ENCODE data around the gene SLC30A1. TPM values are rescaled to one million over a fixed set of nuclear protein-coding genes. Genes with fewer than 3 reads are reported as not detected.
"Not testable (repeated sequence)": the region's sequence is repeated elsewhere in the genome, so short reads cannot be mapped to it uniquely, and the experiment has no call there.

The SLC30A1 gene
- total and polyA plus RNA-seq, 2 of the 8 experiments (the other 6 are each of a cell fraction or from before 2014, with no cell fraction given) = 4.5 to 14.0 TPM

GRCh38 chr1:211627259-211627658 lies 48.3 kb upstream of the SLC30A1 start:
- Histone ChIP-seq H3K23ac (ENCODE audit: insufficient read length) (no peak overlapping the region), H3K56ac (replicated peaks; ENCODE audit: insufficient read length, low read depth, low read length) (no peak overlapping the region), H3K23me2 (ENCODE audit: low read depth, low read length) (no peaks in the 10 kb centered on the region), H4K20me1 (replicated peaks in 1 of 2; ENCODE audit: control insufficient read depth in 1 of 2, insufficient read depth in 2 of 2, low read length in 2 of 2) (no peaks in the 10 kb centered on the region), H3K9ac (replicated peaks in 1 of 4; ENCODE audit: extremely low read depth in 1 of 4, low read depth in 3 of 4, low read length in 3 of 4) (no peak overlapping the region), H3K4me1 (replicated peaks in 1 of 4; ENCODE audit: control insufficient read depth in 3 of 4, insufficient read depth in 4 of 4, low read length in 3 of 4) (0 out of 7 replicates have a peak, but pooled peaks cover 0 to 6% (median 1%) of the 10 kb centered on the region in 4 experiments), H2BK12ac (ENCODE audit: low read depth, low read length) (no peak overlapping the region), H4K8ac (ENCODE audit: extremely low read depth, insufficient read depth, low read length) (no peak overlapping the region), H2BK15ac (ENCODE audit: low read length) (no peak overlapping the region), H3K9me3 (ENCODE audit: insufficient read depth in 2 of 2, low read depth in 1 of 2, low read length in 1 of 2) (no peaks in the 10 kb centered on the region), H2BK5ac (ENCODE audit: low read depth, low read length) (no peak overlapping the region), H2AFZ (ENCODE audit: low read length) (0 out of 2 replicates have a peak overlapping the region, but pooled peaks have one; percentile 29), H2BK20ac (ENCODE audit: low read length) (no peak overlapping the region), H3K27ac (ENCODE audit: low read depth, low read length) (no peak overlapping the region), H3K27me3 (replicated peaks in 1 of 4; ENCODE audit: control insufficient read depth in 3 of 4, extremely low read depth in 1 of 4, insufficient read depth in 3 of 4, low read length in 3 of 4) (no peaks in the 10 kb centered on the region), H3K4me2 (ENCODE audit: insufficient read depth in 1 of 2, low read depth in 2 of 2, low read length in 2 of 2) (no peak overlapping the region), H3K14ac (ENCODE audit: insufficient read length) (no peak overlapping the region), H3K79me2 (ENCODE audit: control insufficient read depth in 1 of 2, insufficient read depth in 2 of 2, low read length in 2 of 2) (no peaks in the 10 kb centered on the region), H3K4ac (replicated peaks; ENCODE audit: insufficient read length, low read depth, low read length) (no peak overlapping the region), H3K18ac (ENCODE audit: extremely low read depth, low read length) (no peak overlapping the region), H2AK5ac (ENCODE audit: low read depth, low read length) (no peak overlapping the region), H3K36me3 (ENCODE audit: control insufficient read depth in 2 of 4, insufficient read depth in 4 of 4, low read length in 3 of 4) (no peaks in the 10 kb centered on the region), H3K79me1 (ENCODE audit: low read depth, low read length) (no peaks in the 10 kb centered on the region), H4K5ac (ENCODE audit: insufficient read length, low read depth, low read length) (no peak overlapping the region), H2BK120ac (replicated peaks; ENCODE audit: low read depth, low read length) (no peak overlapping the region), H3K4me3 (ENCODE audit: extremely low read depth in 1 of 4, insufficient read depth in 2 of 4, low read depth in 3 of 4, low read length in 4 of 4) (no peak overlapping the region), H4K91ac (replicated peaks; ENCODE audit: insufficient read length, low read length) (no peak overlapping the region)
- POLR2A ChIA-PET (ENCODE audit: partially characterized antibody) = no interaction called here
- FAIRE-seq (no peak), DNase-seq (ENCODE audit: low read depth in 1 of 2, low spot score in 2 of 2) (no peak)
- 96% methylated on average over 4 of the region's 4 CpGs; no CpG with 5 or more reads in 1 of the 2 experiments for WGBS, 2 experiments (ENCODE audit: extremely low coverage in 1 of 2, insufficient coverage in 1 of 2, insufficient read length in 1 of 2, insufficient replicate concordance in 2 of 2, low coverage in 1 of 2, low lambda C conversion rate in 2 of 2, missing lambda C conversion rate in 1 of 2)
- TF ChIP-seq SIX5 (IDR thresholded peaks at IDR 0.05; ENCODE audit: low read depth, low read length) = no peak
- CTCF ChIA-PET (ENCODE audit: partially characterized antibody) = interaction anchor here (0.5 to 2.7 kb wide), 3 partner anchors 16 to 268 kb away, joined by 3 to 9 read pairs (median 8); no protein-coding TSS in a partner anchor

GRCh38 chr1:211625866-211626265 lies 46.9 kb upstream of the SLC30A1 start:
- H2AFZ ChIP-seq (ENCODE audit: low read length); H2BK12ac ChIP-seq (ENCODE audit: low read depth, low read length); H3K9me3 ChIP-seq (ENCODE audit: insufficient read depth in 2 of 2, low read depth in 1 of 2, low read length in 1 of 2); H3K23me2 ChIP-seq (ENCODE audit: low read depth, low read length); H2BK5ac ChIP-seq (ENCODE audit: low read depth, low read length); H3K18ac ChIP-seq (ENCODE audit: extremely low read depth, low read length); H4K20me1 ChIP-seq (replicated peaks in 1 of 2; ENCODE audit: control insufficient read depth in 1 of 2, insufficient read depth in 2 of 2, low read length in 2 of 2); CTCF ChIA-PET (ENCODE audit: partially characterized antibody); H3K36me3 ChIP-seq (ENCODE audit: control insufficient read depth in 2 of 4, insufficient read depth in 4 of 4, low read length in 3 of 4); H3K79me1 ChIP-seq (ENCODE audit: low read depth, low read length); H3K56ac ChIP-seq (replicated peaks; ENCODE audit: insufficient read length, low read depth, low read length); POLR2A ChIA-PET (ENCODE audit: partially characterized antibody); H2AK5ac ChIP-seq (ENCODE audit: low read depth, low read length); H4K8ac ChIP-seq (ENCODE audit: extremely low read depth, insufficient read depth, low read length); H3K23ac ChIP-seq (ENCODE audit: insufficient read length); FAIRE-seq; H3K27ac ChIP-seq (ENCODE audit: low read depth, low read length); H3K27me3 ChIP-seq (replicated peaks in 1 of 4; ENCODE audit: control insufficient read depth in 3 of 4, extremely low read depth in 1 of 4, insufficient read depth in 3 of 4, low read length in 3 of 4); H3K4me2 ChIP-seq (ENCODE audit: insufficient read depth in 1 of 2, low read depth in 2 of 2, low read length in 2 of 2); H3K4ac ChIP-seq (replicated peaks; ENCODE audit: insufficient read length, low read depth, low read length); H4K5ac ChIP-seq (ENCODE audit: insufficient read length, low read depth, low read length); H3K9ac ChIP-seq (replicated peaks in 1 of 4; ENCODE audit: extremely low read depth in 1 of 4, low read depth in 3 of 4, low read length in 3 of 4); H3K79me2 ChIP-seq (ENCODE audit: control insufficient read depth in 1 of 2, insufficient read depth in 2 of 2, low read length in 2 of 2); DNase-seq (ENCODE audit: low read depth in 1 of 2, low spot score in 2 of 2); H4K91ac ChIP-seq (replicated peaks; ENCODE audit: insufficient read length, low read length); H3K14ac ChIP-seq (ENCODE audit: insufficient read length); H3K4me1 ChIP-seq (replicated peaks in 1 of 4; ENCODE audit: control insufficient read depth in 3 of 4, insufficient read depth in 4 of 4, low read length in 3 of 4); H2BK15ac ChIP-seq (ENCODE audit: low read length); H2BK20ac ChIP-seq (ENCODE audit: low read length); H3K4me3 ChIP-seq (ENCODE audit: extremely low read depth in 1 of 4, insufficient read depth in 2 of 4, low read depth in 3 of 4, low read length in 4 of 4); H2BK120ac ChIP-seq (replicated peaks; ENCODE audit: low read depth, low read length): not testable (repeated sequence)
- 91% methylated on average over 6 of the region's 7 CpGs; no CpG with 5 or more reads in 1 of the 2 experiments for WGBS, 2 experiments (ENCODE audit: extremely low coverage in 1 of 2, insufficient coverage in 1 of 2, insufficient read length in 1 of 2, insufficient replicate concordance in 2 of 2, low coverage in 1 of 2, low lambda C conversion rate in 2 of 2, missing lambda C conversion rate in 1 of 2)
